ENCODE data around the gene FGFR3. TPM values are rescaled to one million over a fixed set of nuclear protein-coding genes. Genes with fewer than 3 reads are reported as not detected.

Gene FGFR3
- total and polyA plus RNA-seq, 2 of the 4 experiments (the other 2 are of a cell fraction), result 0.18 to 0.67 TPM

DNA sequence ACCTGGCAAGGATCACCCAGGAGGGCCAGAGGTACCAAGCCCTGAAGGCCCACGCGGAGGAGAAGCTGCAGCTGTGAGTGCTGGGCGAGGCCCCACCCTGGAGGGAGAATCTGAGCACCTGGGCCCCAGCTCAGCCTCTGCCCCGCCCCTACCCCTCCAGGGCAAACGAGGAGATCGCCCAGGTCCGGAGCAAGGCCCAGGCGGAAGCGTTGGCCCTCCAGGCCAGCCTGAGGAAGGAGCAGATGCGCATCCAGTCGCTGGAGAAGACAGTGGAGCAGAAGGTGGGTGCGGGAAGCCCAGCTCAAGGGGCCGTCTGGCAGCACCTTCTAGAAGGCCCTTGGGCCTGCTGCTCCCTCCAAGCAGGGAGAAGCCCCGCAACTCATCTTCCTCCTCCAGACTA, 48.5 kb upstream of the FGFR3 start:
- Histone ChIP-seq H3K9ac (ENCODE audit: low read depth, low read length) (no peak overlapping the region), H3K4ac (ENCODE audit: low read depth, low read length) (no peak overlapping the region), H4K20me1 (ENCODE audit: insufficient read depth, low read length) (peaks cover 4% of the 10 kb centered on the region; the same call in 1 of the 2 replicates), H3K27ac (ENCODE audit: insufficient read depth, low read length) (no peak overlapping the region), H4K8ac (ENCODE audit: low read depth in 2 of 2, low read length in 2 of 2) (no peak overlapping the region), H3K9me3 (ENCODE audit: control insufficient read depth, insufficient read depth, low read length) (no peaks in the 10 kb centered on the region), H3K23ac (ENCODE audit: low read depth, low read length) (no peak overlapping the region), H2BK120ac (ENCODE audit: low read depth, low read length) (no peak overlapping the region), H2BK20ac (ENCODE audit: low read depth, low read length) (no peak overlapping the region), H3K14ac (replicated peaks; ENCODE audit: low read depth, low read length) (no peak overlapping the region), H3K56ac (ENCODE audit: extremely low read depth, insufficient read depth, low read length) (no peak overlapping the region), H3K4me3 (ENCODE audit: insufficient read depth, low read depth, low read length) (no peak overlapping the region), H3K18ac (ENCODE audit: low read depth, low read length) (no peak overlapping the region), H2BK15ac (ENCODE audit: low read depth, low read length) (no peak overlapping the region), H3K27me3 (ENCODE audit: control insufficient read depth, insufficient read depth, low read length) (no peaks in the 10 kb centered on the region; the same call in 1 of the 2 replicates), H2AFZ (replicated peaks; ENCODE audit: low read length, poor library complexity) (no peak overlapping the region), H2AK9ac (replicated peaks; ENCODE audit: low read depth, low read length, poor library complexity) (peak overlapping the region; percentile 42), H4K91ac (ENCODE audit: insufficient read depth, low read depth, low read length) (no peak overlapping the region), H2AK5ac (ENCODE audit: low read depth, low read length) (no peak overlapping the region), H3K4me2 (ENCODE audit: low read depth, low read length) (no peak overlapping the region), H3K79me1 (ENCODE audit: low read depth in 1 of 2, low read length in 2 of 2) (no peaks in the 10 kb centered on the region; a peak in 1 of 4 replicates), H2BK5ac (ENCODE audit: low read depth, low read length, poor library complexity, severe bottlenecking) (no peak overlapping the region), H4K5ac (ENCODE audit: low read depth, low read length) (no peak overlapping the region), H3K9me1 (ENCODE audit: insufficient read depth, low read length) (no peaks in the 10 kb centered on the region), H3K36me3 (ENCODE audit: control insufficient read depth, insufficient read depth, low read length) (peaks cover 19% of the 10 kb centered on the region), H3K4me1 (ENCODE audit: control insufficient read depth, insufficient read depth, low read length) (no peaks in the 10 kb centered on the region)
- POLR2A ChIA-PET (ENCODE audit: unreplicated experiment), result interaction anchor here (0.5 kb wide), 1 partner anchor 251 kb away, joined by 3 read pairs; no protein-coding TSS in a partner anchor
- dilution Hi-C loops (cut with HindIII; ENCODE audit: low sequenced_read_pairs, unreplicated experiment) (no loop called here), intact Hi-C loops (cut with micrococcal nuclease) (no loop called here), in situ Hi-C loops (cut with MboI; ENCODE audit: low sequenced_read_pairs) (loop anchor here (5.0 kb wide), 2 partner anchors 68 to 158 kb away; no protein-coding TSS in a partner anchor)
- no TSS peak for BruUV-seq (replicated peaks)
- DNase-seq (no peak), ATAC-seq (ENCODE audit: low read depth) (no peak)
- WGBS, 2 experiments (ENCODE audit: extremely low coverage in 2 of 2, insufficient read length in 1 of 2), result 92% methylated on average over 6 of the region's 14 CpGs; no CpG with 5 or more reads in 1 of the 2 experiments
- CTCF ChIA-PET, result interaction anchor here (0.5 kb wide), 1 partner anchor 60 kb away, joined by 3 read pairs; no protein-coding TSS in a partner anchor
- TF ChIP-seq FOS (IDR thresholded peaks at IDR 0.05; ENCODE audit: low read depth, low read length) (no peak), MAFK (IDR thresholded peaks at IDR 0.05; ENCODE audit: low read depth, low read length) (no peak), RAD21 (IDR thresholded peaks at IDR 0.05; ENCODE audit: low read length) (no peak), RCOR1 (IDR thresholded peaks at IDR 0.05; ENCODE audit: insufficient replicate concordance, low read length) (no peak), MAZ (IDR thresholded peaks at IDR 0.05; ENCODE audit: borderline replicate concordance, low read depth, low read length) (no peak), NFE2L2 (IDR thresholded peaks at IDR 0.05; ENCODE audit: low read depth, low read length) (no peak), BHLHE40 (IDR thresholded peaks at IDR 0.05; ENCODE audit: low read depth, low read length) (no peak), SMC3 (IDR thresholded peaks at IDR 0.05; ENCODE audit: low read depth, low read length) (no peak), RFX5 (IDR thresholded peaks at IDR 0.05; ENCODE audit: low read depth, low read length) (no peak), CEBPB (IDR thresholded peaks at IDR 0.05; ENCODE audit: low read depth, low read length) (no peak), MXI1 (IDR thresholded peaks at IDR 0.05; ENCODE audit: borderline replicate concordance, low read depth, low read length) (no peak), POLR2A (IDR thresholded peaks at IDR 0.05; ENCODE audit: low read depth, low read length) (no peak), CHD1 (IDR thresholded peaks at IDR 0.05; ENCODE audit: low read depth, low read length) (no peak)
- TF ChIP-seq, protein P1, sequence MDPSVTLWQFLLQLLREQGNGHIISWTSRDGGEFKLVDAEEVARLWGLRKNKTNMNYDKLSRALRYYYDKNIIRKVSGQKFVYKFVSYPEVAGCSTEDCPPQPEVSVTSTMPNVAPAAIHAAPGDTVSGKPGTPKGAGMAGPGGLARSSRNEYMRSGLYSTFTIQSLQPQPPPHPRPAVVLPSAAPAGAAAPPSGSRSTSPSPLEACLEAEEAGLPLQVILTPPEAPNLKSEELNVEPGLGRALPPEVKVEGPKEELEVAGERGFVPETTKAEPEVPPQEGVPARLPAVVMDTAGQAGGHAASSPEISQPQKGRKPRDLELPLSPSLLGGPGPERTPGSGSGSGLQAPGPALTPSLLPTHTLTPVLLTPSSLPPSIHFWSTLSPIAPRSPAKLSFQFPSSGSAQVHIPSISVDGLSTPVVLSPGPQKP (IDR thresholded peaks at IDR 0.05; ENCODE audit: borderline replicate concordance, low read depth, low read length), result no peak
- TF ChIP-seq, protein P2, sequence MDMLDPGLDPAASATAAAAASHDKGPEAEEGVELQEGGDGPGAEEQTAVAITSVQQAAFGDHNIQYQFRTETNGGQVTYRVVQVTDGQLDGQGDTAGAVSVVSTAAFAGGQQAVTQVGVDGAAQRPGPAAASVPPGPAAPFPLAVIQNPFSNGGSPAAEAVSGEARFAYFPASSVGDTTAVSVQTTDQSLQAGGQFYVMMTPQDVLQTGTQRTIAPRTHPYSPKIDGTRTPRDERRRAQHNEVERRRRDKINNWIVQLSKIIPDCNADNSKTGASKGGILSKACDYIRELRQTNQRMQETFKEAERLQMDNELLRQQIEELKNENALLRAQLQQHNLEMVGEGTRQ (IDR thresholded peaks at IDR 0.05; ENCODE audit: low read depth, low read length), result no peak
- TF ChIP-seq, protein P3, sequence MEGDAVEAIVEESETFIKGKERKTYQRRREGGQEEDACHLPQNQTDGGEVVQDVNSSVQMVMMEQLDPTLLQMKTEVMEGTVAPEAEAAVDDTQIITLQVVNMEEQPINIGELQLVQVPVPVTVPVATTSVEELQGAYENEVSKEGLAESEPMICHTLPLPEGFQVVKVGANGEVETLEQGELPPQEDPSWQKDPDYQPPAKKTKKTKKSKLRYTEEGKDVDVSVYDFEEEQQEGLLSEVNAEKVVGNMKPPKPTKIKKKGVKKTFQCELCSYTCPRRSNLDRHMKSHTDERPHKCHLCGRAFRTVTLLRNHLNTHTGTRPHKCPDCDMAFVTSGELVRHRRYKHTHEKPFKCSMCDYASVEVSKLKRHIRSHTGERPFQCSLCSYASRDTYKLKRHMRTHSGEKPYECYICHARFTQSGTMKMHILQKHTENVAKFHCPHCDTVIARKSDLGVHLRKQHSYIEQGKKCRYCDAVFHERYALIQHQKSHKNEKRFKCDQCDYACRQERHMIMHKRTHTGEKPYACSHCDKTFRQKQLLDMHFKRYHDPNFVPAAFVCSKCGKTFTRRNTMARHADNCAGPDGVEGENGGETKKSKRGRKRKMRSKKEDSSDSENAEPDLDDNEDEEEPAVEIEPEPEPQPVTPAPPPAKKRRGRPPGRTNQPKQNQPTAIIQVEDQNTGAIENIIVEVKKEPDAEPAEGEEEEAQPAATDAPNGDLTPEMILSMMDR (conservative IDR thresholded peaks at IDR 0.05; ENCODE audit: low read depth, low read length), result no peak
